ENCODE measurements around the gene GSK3B.

DNA sequence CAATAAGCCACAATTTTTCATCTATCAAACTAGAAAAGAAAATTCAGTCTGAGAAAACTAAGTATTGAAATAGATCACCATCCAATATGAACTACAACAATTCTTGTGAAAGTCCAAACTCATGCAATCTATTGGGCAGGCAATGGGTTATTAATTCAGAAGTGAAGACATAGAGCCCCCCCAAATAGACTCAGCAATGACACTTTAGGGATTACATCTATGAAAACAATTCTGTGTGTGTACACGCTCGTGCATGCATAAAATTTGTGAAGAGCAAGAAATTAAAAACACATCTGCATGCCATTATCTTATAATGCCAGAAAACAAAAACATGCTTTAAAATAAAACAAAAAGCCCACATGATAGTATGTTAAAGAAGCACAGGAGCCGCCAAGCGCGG lies 161.0 kb downstream of the GSK3B start:
- TF ChIP-seq EZH2 (IDR thresholded peaks at IDR 0.05; ENCODE audit: low read length): no peak
- TF ChIP-seq, protein P1, sequence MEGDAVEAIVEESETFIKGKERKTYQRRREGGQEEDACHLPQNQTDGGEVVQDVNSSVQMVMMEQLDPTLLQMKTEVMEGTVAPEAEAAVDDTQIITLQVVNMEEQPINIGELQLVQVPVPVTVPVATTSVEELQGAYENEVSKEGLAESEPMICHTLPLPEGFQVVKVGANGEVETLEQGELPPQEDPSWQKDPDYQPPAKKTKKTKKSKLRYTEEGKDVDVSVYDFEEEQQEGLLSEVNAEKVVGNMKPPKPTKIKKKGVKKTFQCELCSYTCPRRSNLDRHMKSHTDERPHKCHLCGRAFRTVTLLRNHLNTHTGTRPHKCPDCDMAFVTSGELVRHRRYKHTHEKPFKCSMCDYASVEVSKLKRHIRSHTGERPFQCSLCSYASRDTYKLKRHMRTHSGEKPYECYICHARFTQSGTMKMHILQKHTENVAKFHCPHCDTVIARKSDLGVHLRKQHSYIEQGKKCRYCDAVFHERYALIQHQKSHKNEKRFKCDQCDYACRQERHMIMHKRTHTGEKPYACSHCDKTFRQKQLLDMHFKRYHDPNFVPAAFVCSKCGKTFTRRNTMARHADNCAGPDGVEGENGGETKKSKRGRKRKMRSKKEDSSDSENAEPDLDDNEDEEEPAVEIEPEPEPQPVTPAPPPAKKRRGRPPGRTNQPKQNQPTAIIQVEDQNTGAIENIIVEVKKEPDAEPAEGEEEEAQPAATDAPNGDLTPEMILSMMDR (optimal IDR thresholded peaks at IDR 0.05 in 1 of 3, IDR thresholded peaks at IDR 0.05 in 1 of 3, conservative IDR thresholded peaks at IDR 0.05 in 1 of 3; ENCODE audit: extremely low read depth in 1 of 3, insufficient read depth in 2 of 3, low read length in 3 of 3): no peak
